HG03558 (cell line): ENCODE data around the gene USH2A.

Source experiments
- ATAC-seq: cut with Tn5 transposase; IDR thresholded peaks from one replicate; pipeline ENCODE4 v1.9.1; 2021; ENCODE audit warnings: moderate number of reproducible peaks; ENCODE audit not compliant: unreplicated experiment; ENCODE audit errors: extremely low read depth

The USH2A gene

DNA sequence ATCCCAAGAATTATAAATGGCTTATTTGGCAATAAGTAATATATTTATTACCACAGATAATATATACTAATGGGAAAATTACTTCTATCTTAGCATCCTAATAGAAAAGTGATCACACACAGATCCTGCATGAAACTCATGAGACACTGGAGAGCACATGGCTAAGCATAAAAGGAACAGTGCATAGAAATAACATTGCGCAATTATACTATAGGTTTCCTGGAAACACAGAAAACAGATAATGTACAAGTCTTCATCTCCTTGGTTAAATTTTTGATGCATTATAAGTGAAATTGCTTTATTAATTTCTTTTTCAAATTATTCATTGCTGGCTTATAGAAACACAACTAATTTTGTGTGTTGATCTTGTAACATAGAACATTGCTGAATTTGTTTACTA, 210.4 kb downstream of the USH2A start:
- no peak for ATAC-seq

- no peak for ATAC-seq
Measured at GRCh38 chr1:216210081-216210480, 213.2 kb downstream of the USH2A start.

GRCh38 chr1:216209125-216209524, 214.1 kb downstream of the USH2A start:
- no peak for ATAC-seq

- no peak for ATAC-seq
Measured at GRCh38 chr1:216207154-216207553, 216.1 kb downstream of the USH2A start.

GRCh38 chr1:216205176-216205575, 218.1 kb downstream of the USH2A start:
- ATAC-seq = no peak

DNA sequence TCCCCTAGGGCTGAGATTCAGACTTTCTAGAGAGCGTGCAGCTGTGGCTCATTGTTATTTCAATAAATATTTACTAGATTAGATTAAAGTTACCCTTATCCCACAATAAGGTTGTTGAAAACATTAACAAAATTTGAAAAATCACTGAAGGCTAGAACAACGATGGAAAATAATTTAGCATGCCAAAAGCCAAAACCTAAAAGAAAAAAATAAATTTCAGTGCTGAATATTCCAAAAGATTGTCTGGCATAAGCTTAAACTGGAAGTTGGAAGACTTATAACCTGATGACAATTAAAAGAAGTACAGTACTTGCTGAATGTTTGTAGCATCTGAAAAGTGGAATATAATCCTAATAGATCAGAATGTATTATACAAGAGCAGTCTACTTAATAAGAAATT, 221.3 kb downstream of the USH2A start:
- ATAC-seq = no peak

DNA sequence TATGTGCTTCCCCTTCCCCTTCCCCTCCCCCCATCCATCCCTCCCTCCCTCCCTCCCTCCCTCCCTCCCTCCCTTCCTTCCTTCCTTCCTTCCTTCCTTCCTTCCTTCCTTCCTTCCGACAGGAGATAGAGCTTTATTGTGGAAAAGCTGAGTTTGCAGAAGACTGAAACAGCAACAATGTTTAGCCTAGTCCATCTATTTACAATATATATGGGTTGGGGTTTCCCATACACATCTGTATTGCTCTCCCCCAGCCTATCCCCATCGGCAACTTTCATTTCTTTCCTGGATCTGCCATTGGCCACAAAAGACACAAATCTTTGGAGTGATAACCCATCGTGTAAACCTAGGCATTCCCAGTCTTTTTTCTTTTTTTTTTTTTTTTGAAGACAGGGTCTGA, 222.3 kb downstream of the USH2A start:
- no peak for ATAC-seq

GRCh38 chr1:216194721-216195120, 228.5 kb downstream of the USH2A start:
- ATAC-seq = no peak

- no peak for ATAC-seq
Measured at GRCh38 chr1:216193839-216194443, 229.3 kb downstream of the USH2A start.

DNA sequence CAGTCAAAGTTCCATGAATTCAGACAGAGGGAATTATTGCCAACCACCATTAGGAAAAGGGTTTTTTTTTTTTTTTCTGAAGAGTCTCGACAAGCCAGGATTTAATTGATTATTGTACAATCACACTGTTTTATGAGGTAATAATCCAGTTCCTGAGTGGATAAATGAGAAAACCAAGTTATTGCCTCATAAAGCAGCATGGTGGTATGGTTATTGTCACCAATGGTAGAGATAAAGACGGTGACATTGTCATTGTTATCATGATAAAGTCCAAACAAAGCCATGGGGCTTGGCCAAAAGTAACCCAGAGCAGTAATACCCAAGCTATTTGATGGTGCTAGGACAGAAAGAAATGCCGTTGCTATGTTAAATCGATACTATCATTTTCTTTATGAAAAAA, 232.8 kb downstream of the USH2A start:
- no peak for ATAC-seq

- no peak for ATAC-seq
Measured at GRCh38 chr1:216186816-216187215, 236.4 kb downstream of the USH2A start.

DNA sequence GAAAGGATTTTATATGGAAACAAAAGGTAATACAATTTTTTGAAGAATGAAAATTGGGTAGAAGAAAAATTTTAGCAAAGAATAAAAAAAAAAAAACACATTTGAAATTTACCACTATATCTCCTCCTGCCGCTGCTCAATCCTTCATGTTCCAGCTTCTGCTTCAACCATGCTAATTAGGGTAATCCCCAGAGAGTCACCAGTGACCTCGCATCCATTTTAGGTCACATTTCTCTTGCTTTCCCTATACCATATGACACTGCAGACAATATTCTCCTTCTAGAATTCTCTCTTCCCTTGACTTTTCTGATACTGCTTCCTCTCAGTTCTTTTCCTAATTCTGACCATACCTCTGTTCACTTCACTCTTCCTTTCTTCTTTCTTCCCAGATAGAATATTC, 237.1 kb downstream of the USH2A start:
- no peak for ATAC-seq

DNA sequence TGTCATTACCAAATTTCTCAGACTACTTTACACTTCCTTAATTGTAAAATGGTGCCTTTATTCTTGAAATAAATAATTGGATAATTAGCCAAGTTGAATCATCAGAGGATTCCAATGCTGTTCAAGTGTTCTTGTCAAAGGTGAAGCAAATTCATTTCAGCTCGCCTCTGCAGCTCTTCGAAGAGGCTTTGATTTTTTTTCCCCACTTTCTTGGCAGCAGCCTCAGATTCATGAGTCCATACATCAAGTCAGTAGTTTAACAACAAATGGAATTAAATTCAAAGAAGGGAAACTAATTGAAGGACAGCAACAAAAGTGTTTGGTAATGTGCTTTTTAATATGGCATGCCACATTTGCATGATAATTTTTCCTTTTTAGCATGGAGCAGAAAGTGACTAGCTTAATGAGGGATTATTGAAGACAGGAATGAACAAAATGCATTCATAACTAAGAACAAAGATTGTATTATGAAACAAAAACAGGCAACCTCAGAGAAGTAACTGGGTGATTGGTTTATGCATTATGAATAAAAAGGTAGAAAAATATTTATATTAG, 239.0 kb downstream of the USH2A start:
- ATAC-seq = no peak

- no peak for ATAC-seq
Measured at GRCh38 chr1:216183454-216183853, 239.8 kb downstream of the USH2A start.

DNA sequence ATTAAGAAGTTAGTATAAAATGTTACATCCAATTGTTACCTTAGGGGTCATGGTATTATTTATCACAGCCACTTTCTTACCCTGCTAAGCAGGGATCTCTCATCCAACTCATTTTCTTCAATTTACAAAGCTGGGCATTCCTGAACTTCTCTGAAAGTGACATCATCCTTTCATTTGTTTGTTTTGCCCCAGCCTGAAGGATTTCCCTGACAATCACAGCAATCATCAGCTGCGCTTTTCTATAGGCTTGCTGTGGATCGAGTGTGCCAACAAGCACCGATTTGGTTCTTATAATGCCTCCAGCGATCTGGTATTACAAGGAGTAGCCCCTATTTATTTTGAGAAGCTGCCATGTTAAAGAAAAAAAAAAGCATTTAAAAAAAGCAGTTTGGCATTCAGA, 240.2 kb downstream of the USH2A start:
- ATAC-seq = no peak

GRCh38 chr1:216181590-216181989, 241.7 kb downstream of the USH2A start:
- no peak for ATAC-seq

DNA sequence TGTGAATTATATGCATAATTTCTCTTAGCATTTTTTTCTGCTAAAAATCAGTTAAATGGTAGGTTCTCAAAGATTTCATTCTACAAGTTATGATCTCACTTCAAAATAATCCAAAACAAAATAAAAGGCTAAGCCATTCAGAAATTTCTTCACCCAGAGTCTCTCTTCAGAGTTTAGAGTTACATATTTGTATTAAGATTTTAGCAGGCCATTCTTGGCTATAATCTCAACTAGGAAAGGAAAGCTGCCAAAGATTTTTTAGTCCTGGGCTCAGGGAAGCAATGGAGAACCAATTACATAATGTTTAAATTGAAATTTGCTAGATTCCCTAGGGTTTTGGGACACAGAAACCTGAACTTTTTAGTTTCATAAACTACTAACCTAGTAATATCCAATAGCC, 245.0 kb downstream of the USH2A start:
- ATAC-seq = no peak

DNA sequence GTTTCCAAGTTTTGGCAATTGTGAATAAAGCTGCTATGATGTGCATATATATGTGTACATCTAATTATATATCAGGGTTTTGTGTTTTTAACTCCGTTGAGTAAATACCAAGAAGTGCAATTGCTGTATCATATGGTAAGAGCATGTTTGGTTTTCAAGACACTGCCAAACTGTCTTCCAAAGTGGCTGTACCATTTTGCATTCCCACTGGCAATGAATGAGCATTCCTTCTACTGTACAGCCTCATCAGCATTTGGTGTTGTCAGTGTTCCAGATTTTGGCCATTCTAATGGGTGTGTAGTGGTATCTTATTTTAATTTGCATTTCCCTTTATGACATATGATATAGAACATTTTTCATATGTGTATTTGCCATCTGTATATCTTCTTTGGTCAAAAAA, 246.3 kb downstream of the USH2A start:
- no peak for ATAC-seq

DNA sequence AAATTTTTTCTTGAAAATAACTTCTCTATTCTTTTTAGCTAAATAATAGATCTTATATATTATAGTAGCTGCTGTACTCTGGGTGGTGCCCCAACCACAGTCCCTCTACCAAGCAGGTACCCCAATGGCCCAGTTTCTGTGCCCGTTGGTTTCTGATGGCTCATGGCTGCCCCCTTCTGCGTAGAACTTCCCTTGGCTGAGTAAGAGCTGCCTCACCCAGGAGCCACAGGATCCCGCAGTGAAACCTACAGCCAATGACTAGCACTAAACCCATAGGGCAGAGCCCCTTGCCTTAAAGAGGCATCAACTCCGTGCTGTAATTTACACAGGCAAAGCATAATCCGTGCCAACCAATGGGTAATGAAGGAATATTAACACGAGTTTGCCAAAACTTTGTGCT, 247.5 kb downstream of the USH2A start:
- ATAC-seq = no peak

DNA sequence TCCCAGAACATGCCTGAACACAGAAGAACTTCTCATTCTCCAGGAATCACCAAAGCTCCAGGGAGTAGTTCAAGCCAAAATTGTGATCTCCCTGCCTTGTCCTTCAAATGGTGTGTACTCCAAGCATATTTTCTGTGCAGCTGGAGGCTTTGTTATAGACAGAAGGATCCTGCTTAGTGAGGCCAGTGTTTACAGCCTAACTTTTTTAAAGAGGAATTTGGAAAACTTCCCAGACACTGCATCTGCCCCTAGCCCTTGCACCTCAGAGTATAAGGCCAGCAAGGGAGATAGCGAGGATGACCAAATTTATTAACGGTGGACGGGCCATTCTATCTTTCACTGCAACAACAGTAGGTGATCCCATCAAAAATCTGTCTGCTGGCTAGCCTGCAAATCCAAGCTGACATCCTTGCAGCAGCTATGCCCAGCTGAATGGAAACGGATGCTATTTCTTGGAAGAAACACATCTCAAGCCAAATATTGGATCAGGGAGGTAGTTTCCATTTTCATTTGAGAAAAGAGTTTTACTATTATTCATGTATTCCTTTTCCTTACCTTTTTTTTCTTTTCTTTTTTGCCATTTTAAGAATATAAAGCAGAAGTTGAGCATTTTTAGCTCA, 249.8 kb downstream of the USH2A start:
- ATAC-seq = no peak

- no peak for ATAC-seq
Measured at GRCh38 chr1:216169351-216169750, 253.9 kb downstream of the USH2A start.

DNA sequence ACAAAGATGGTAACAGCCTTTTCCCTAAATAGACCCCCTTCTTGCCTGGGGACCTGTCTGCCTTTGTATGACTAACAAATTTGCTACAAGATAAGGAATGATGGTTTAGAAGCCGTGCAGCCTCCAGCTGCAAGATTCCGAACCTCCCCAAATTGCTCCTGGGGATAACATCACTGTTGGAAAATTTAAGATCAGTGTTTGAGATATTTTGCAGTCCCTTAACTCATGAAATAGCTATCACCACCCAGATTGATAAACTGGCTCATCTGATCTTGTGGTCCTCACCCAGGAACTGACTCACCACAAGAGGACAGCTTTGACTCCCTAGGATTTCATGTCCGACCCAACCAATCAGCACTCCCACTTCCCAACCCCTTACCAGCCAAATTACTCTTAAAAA, 254.7 kb downstream of the USH2A start:
- no peak for ATAC-seq
